GM12865 (cell line): ENCODE data around the gene CTNND2.

Experiments used
- DNase-seq: peaks from one replicate; pipeline ENCODE4 v3.0.0; 2010; ENCODE audit warnings: low read depth
- H3K4me3 ChIP-seq: 2 replicates; pipeline ENCODE4 v1.5.1; 2011; ENCODE audit warnings: mild to moderate bottlenecking, low read depth, low read length, control low read depth
- TF ChIP-seq, protein P1 (sequence below): IDR thresholded peaks from 2 replicates; pipeline ENCODE4 v1.5.1; 2011; ENCODE audit warnings: low read length, control low read depth, low read depth, inconsistent platforms; ENCODE audit not compliant: insufficient read depth; ENCODE audit errors: missing control alignments

Gene CTNND2

DNA sequence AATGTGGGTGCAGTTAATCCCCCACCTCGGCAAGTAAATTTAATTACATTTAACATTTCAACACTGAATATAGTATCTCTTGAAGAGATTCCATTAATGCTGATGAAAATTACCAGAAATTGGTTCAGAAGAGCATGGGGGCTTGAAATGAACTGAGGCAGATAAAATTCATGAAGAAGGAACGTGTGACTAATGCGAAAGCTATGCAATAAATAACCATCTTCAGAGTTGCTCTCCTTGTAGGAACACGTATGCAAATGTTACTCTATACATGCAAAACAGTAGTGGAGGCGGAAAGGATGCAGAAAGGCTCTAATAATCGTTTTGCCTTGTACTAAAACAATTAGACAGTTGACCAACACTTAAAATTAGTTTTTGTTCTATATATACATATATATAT, 320.2 kb downstream of the CTNND2 start:
- H3K4me3 ChIP-seq, result no peak overlapping the region
- TF ChIP-seq, protein P1, sequence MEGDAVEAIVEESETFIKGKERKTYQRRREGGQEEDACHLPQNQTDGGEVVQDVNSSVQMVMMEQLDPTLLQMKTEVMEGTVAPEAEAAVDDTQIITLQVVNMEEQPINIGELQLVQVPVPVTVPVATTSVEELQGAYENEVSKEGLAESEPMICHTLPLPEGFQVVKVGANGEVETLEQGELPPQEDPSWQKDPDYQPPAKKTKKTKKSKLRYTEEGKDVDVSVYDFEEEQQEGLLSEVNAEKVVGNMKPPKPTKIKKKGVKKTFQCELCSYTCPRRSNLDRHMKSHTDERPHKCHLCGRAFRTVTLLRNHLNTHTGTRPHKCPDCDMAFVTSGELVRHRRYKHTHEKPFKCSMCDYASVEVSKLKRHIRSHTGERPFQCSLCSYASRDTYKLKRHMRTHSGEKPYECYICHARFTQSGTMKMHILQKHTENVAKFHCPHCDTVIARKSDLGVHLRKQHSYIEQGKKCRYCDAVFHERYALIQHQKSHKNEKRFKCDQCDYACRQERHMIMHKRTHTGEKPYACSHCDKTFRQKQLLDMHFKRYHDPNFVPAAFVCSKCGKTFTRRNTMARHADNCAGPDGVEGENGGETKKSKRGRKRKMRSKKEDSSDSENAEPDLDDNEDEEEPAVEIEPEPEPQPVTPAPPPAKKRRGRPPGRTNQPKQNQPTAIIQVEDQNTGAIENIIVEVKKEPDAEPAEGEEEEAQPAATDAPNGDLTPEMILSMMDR, result no peak
- no peak for DNase-seq

- no peak for DNase-seq
- TF ChIP-seq, protein P1, result no peak
- H3K4me3 ChIP-seq, result no peak overlapping the region
Observed at GRCh38 chr5:11579351-11579750, 324.9 kb downstream of the CTNND2 start.

DNA sequence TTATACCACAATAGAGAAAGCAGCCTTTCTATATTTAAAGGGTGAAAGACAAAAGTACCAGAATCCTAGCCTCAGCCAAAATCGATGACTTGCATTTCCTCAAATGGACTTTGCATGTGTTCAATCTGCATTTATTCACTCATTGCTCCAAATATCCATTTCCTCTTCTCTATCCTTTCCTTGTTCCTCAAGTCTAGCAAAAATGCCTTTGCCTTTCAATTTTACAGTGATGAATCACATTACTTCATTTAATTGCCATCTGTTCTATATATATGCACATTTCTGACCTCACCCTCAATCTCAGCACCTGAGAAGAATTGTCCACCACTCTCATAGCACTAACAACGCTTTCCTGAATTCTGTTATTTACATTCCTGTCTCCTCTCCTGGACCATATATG, 329.5 kb downstream of the CTNND2 start:
- DNase-seq, result no peak
- H3K4me3 ChIP-seq, result no peak overlapping the region
- TF ChIP-seq, protein P1, result no peak

DNA sequence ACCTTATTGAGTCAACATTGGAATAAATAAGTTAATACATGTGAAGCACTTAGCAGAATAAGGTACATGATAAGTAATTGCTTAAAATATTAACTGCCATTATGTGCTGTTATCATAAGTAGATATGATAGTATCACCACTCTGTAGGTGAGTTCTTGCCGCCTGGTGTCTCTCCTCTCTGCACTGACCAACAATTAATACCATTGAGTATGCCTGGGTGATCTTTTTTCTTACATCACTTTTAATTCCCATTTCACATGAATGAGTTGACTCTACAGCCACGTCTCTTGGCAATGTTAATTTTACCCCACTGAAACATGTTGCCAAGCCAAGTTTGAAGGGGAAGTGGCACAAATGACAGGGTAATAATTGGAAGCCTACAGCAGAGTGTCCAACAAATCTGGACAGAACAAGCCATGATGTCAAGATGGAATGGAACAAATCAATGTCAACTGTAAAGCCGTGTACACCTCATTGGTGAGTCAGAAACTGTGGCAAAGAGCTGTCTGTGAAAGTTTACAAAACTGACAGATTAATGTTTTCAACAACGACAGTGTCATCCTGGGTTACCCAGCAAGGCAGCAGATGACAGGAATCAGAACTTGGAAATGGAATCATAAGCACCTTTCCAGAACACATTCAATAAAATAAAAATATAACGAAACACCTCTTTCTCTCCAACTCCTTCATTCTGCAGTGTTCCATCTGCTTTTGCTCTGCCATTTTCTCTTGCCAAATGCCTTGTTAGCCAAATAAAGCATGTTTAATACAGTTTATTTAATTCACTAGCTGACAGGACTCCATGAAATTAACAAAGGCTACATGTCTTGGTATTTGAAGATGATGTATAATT, 330.9 kb downstream of the CTNND2 start:
- H3K4me3 ChIP-seq, result no peak overlapping the region
- no peak for DNase-seq
- TF ChIP-seq, protein P1, result no peak

GRCh38 chr5:11564706-11565105, 339.5 kb downstream of the CTNND2 start:
- no peak for DNase-seq
- H3K4me3 ChIP-seq, result no peak overlapping the region
- TF ChIP-seq, protein P1, result no peak

DNA sequence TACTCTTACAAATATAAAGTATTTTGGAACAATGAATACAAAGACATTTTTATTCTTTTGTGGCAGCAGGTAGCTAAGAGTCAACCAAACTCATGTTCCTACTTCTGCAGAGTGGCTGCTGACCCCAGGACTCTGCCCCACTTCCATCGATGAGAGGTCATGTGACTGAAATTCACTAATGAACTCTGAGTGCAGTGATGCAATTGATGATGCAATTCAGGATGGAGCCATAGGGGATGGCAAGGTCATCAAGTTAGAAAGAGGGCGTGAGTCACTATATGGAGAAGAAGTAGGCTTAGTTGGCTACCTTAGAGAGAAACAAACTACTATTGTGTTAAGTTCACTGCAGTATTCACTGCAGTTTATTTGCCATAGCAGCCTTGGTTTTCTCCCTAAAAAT, 340.4 kb downstream of the CTNND2 start:
- TF ChIP-seq, protein P1, result no peak
- no peak overlapping the region for H3K4me3 ChIP-seq
- DNase-seq, result no peak
